IMR-90 (cell line): Measurements from ENCODE around the gene CD3E. TPM values are rescaled to one million over a fixed set of nuclear protein-coding genes. Genes with fewer than 3 reads are reported as not detected.
A peak's percentile ranks its signal among the peaks of the same experiment; 100 is the strongest.

Experiments
- ATAC-seq: fragments of 200-7000 bp; cut with Tn5 transposase; 2 replicates; pipeline ENCODE4 v1.9.1; 2020; ENCODE audit warnings: low read depth, mild to moderate bottlenecking, moderate library complexity
- BruUV-seq: library from RNA; stranded (reverse); fragments of 400-500 nt; replicated peaks from 2 replicates; lab custom pipeline; 2021; lab: Mats Ljungman, UMichigan
- CTCF ChIA-PET: fragments of 300-600 bp; formaldehyde crosslinking; extraction: SDS; loops from one replicate; lab custom pipeline; 2021; ENCODE audit warnings: antibody characterized with exemption; lab: Yijun Ruan, JAX
- POLR2A ChIA-PET: fragments of 300-600 bp; sonication (Branson Sonifier 250); formaldehyde crosslinking; loops from one replicate; lab custom pipeline; 2022; ENCODE audit warnings: antibody characterized with exemption; ENCODE audit not compliant: unreplicated experiment; lab: Charles Lee
- DNase-seq: peaks from one replicate; pipeline ENCODE4 v3.0.0; 2013
- H2AFZ ChIP-seq: replicated peaks from 2 replicates; pipeline ENCODE3; 2013; ENCODE audit warnings: low read length, mild to moderate bottlenecking; ENCODE audit not compliant: poor library complexity
- H2AK5ac ChIP-seq: 2 replicates; pipeline ENCODE4 v1.6.1; 2013; ENCODE audit warnings: low read depth, low read length, inconsistent platforms
- H2AK9ac ChIP-seq: replicated peaks from 2 replicates; pipeline ENCODE3; 2013; ENCODE audit warnings: mild to moderate bottlenecking, low read depth, low read length, moderate library complexity; ENCODE audit not compliant: poor library complexity
- H2BK120ac ChIP-seq: 2 replicates; pipeline ENCODE4 v1.6.1; 2013; ENCODE audit warnings: low read depth, low read length, inconsistent platforms
- H2BK15ac ChIP-seq: 3 replicates; pipeline ENCODE4 v1.6.1; 2013; ENCODE audit warnings: low read depth, low read length, inconsistent platforms
- H2BK20ac ChIP-seq: 2 replicates; pipeline ENCODE4 v1.6.1; 2013; ENCODE audit warnings: low read depth, mild to moderate bottlenecking, inconsistent platforms, low read length, moderate library complexity
- H2BK5ac ChIP-seq: 2 replicates; pipeline ENCODE4 v1.6.1; 2013; ENCODE audit warnings: mild to moderate bottlenecking, low read depth, low read length, inconsistent platforms; ENCODE audit not compliant: poor library complexity, severe bottlenecking
- H3K14ac ChIP-seq: replicated peaks from 2 replicates; pipeline ENCODE4 v1.6.1; 2013; ENCODE audit warnings: low read depth, low read length, inconsistent platforms
- H3K18ac ChIP-seq: 2 replicates; pipeline ENCODE4 v1.6.1; 2013; ENCODE audit warnings: low read depth, low read length, control low read depth
- H3K23ac ChIP-seq: 2 replicates; pipeline ENCODE4 v1.6.1; 2013; ENCODE audit warnings: low read depth, low read length, inconsistent platforms
- H3K27ac ChIP-seq: 2 replicates; pipeline ENCODE4 v1.5.1; 2013; ENCODE audit warnings: mild to moderate bottlenecking, control low read depth, low read length; ENCODE audit not compliant: insufficient read depth
- H3K27me3 ChIP-seq: 2 replicates; pipeline ENCODE4 v1.6.1; 2013; ENCODE audit warnings: low read length; ENCODE audit not compliant: control insufficient read depth, insufficient read depth
- H3K36me3 ChIP-seq: 2 replicates; pipeline ENCODE4 v1.6.1; 2013; ENCODE audit warnings: low read length, mixed read lengths; ENCODE audit not compliant: control insufficient read depth, insufficient read depth
- H3K4ac ChIP-seq: 2 replicates; pipeline ENCODE4 v1.6.1; 2013; ENCODE audit warnings: low read depth, low read length, inconsistent platforms
- H3K4me1 ChIP-seq: 2 replicates; pipeline ENCODE4 v1.6.1; 2013; ENCODE audit warnings: low read length, mixed read lengths; ENCODE audit not compliant: control insufficient read depth, insufficient read depth
- H3K4me2 ChIP-seq: 2 replicates; pipeline ENCODE4 v1.6.1; 2013; ENCODE audit warnings: low read depth, mild to moderate bottlenecking, control low read depth, low read length, moderate library complexity
- H3K4me3 ChIP-seq: 2 replicates; pipeline ENCODE4 v1.5.1; 2013; ENCODE audit warnings: low read depth, mild to moderate bottlenecking, control low read depth, low read length, moderate library complexity; ENCODE audit not compliant: insufficient read depth
- H3K56ac ChIP-seq: 2 replicates; pipeline ENCODE4 v1.6.1; 2013; ENCODE audit warnings: low read length, inconsistent platforms; ENCODE audit not compliant: insufficient read depth; ENCODE audit errors: extremely low read depth
- H3K79me1 ChIP-seq, 2 experiments: 2 replicates each; pipeline ENCODE4 v1.6.1; 2013; ENCODE audit warnings: low read length in 2 of 2, inconsistent platforms in 1 of 2, low read depth in 1 of 2
- H3K9ac ChIP-seq: 2 replicates; pipeline ENCODE4 v1.6.1; 2013; ENCODE audit warnings: low read depth, low read length, control low read depth
- H3K9me1 ChIP-seq: 2 replicates; pipeline ENCODE4 v1.6.1; 2013; ENCODE audit warnings: low read length, inconsistent platforms; ENCODE audit not compliant: insufficient read depth
- H3K9me3 ChIP-seq: 2 replicates; pipeline ENCODE4 v1.6.1; 2013; ENCODE audit warnings: low read length; ENCODE audit not compliant: control insufficient read depth, insufficient read depth
- H4K20me1 ChIP-seq: 2 replicates; pipeline ENCODE4 v1.6.1; 2013; ENCODE audit warnings: low read length, inconsistent platforms; ENCODE audit not compliant: insufficient read depth
- H4K5ac ChIP-seq: 2 replicates; pipeline ENCODE4 v1.6.1; 2013; ENCODE audit warnings: mild to moderate bottlenecking, low read depth, low read length, control low read depth
- H4K8ac ChIP-seq, 2 experiments: 2 replicates each; pipeline ENCODE4 v1.6.1; 2013; ENCODE audit warnings: low read depth in 2 of 2, low read length in 2 of 2, control low read depth in 1 of 2, inconsistent platforms in 1 of 2
- H4K91ac ChIP-seq: 2 replicates; pipeline ENCODE4 v1.6.1; 2013; ENCODE audit warnings: low read depth, low read length, inconsistent platforms; ENCODE audit not compliant: insufficient read depth
- BHLHE40 ChIP-seq: fragments of 150-350 bp; IDR thresholded peaks from 2 replicates; pipeline ENCODE4 v1.6.1; 2016; ENCODE audit warnings: mild to moderate bottlenecking, low read depth, low read length
- CHD1 ChIP-seq: IDR thresholded peaks from 2 replicates; pipeline ENCODE4 v1.6.1; 2012; ENCODE audit warnings: low read depth, low read length, improper control_type of control experiment
- FOS ChIP-seq: fragments of 150-350 bp; IDR thresholded peaks from 2 replicates; pipeline ENCODE4 v1.6.1; 2016; ENCODE audit warnings: low read depth, low read length
- MAFK ChIP-seq: IDR thresholded peaks from 2 replicates; pipeline ENCODE4 v1.6.1; 2012; ENCODE audit warnings: low read depth, low read length, improper control_type of control experiment
- MXI1 ChIP-seq: IDR thresholded peaks from 2 replicates; pipeline ENCODE4 v1.6.1; 2012; ENCODE audit warnings: low read depth, mild to moderate bottlenecking, low read length, moderate library complexity, borderline replicate concordance
- NFE2L2 ChIP-seq: fragments of 150-350 bp; IDR thresholded peaks from 2 replicates; pipeline ENCODE4 v1.6.1; 2016; ENCODE audit warnings: low read depth, mild to moderate bottlenecking, low read length
- RAD21 ChIP-seq: IDR thresholded peaks from 2 replicates; pipeline ENCODE4 v1.6.1; 2012; ENCODE audit warnings: low read length, improper control_type of control experiment
- RFX5 ChIP-seq: IDR thresholded peaks from 2 replicates; pipeline ENCODE4 v1.8.0; 2012; ENCODE audit warnings: low read depth, mild to moderate bottlenecking, low read length, moderate library complexity
- WGBS, 2 experiments: methylation state at CpG; one replicate each; pipeline versions ENCODE4 v1.1.5 to v1.1.7; 2013; ENCODE audit warnings: missing lambda C conversion rate in 2 of 2; ENCODE audit not compliant: insufficient read length in 1 of 2; ENCODE audit errors: extremely low coverage in 2 of 2; 5-methylcytosine and 5-hydroxymethylcytosine counted together
- dilution Hi-C: fragments of 300-500 bp; cut with HindIII; formaldehyde crosslinking; loops from one replicate; pipeline ENCODE4 v1.14.3; 2018; ENCODE audit warnings: low sequenced_read_pairs; ENCODE audit not compliant: unreplicated experiment
- in situ Hi-C: fragments of 300-500 bp; cut with MboI; formaldehyde crosslinking; loops from 3 replicates; pipeline ENCODE4 v1.14.3; 2019; ENCODE audit warnings: low sequenced_read_pairs, inconsistent platforms, mixed read lengths
- intact Hi-C: fragments of 100-400 bp; cut with micrococcal nuclease; formaldehyde crosslinking; loops from 2 replicates; pipeline ENCODE4 v1.10.0; 2022
- polyA plus RNA-seq, 3 experiments: library from polyadenylated mRNA; depleted of rRNA; stranded (reverse); fragments of >200 nt; gene quantifications; 2 replicates each; pipeline ENCODE4 v1.2.3, GENCODE V29; 2012; ENCODE audit warnings: low replicate concordance in 1 of 3
- total RNA-seq: library from RNA; depleted of rRNA; stranded (reverse); fragments of >200 nt; gene quantifications from 2 replicates; pipeline ENCODE4 v1.2.3, GENCODE V29; 2012
- TF ChIP-seq, protein P1 (sequence below): conservative IDR thresholded peaks from 2 replicates; pipeline ENCODE4 v1.5.1; 2012; ENCODE audit warnings: mild to moderate bottlenecking, low read depth, low read length, improper control_type of control experiment

Gene CD3E
- total and polyA plus RNA-seq, 2 of the 4 experiments (the other 2 are of a cell fraction), result not detected

DNA sequence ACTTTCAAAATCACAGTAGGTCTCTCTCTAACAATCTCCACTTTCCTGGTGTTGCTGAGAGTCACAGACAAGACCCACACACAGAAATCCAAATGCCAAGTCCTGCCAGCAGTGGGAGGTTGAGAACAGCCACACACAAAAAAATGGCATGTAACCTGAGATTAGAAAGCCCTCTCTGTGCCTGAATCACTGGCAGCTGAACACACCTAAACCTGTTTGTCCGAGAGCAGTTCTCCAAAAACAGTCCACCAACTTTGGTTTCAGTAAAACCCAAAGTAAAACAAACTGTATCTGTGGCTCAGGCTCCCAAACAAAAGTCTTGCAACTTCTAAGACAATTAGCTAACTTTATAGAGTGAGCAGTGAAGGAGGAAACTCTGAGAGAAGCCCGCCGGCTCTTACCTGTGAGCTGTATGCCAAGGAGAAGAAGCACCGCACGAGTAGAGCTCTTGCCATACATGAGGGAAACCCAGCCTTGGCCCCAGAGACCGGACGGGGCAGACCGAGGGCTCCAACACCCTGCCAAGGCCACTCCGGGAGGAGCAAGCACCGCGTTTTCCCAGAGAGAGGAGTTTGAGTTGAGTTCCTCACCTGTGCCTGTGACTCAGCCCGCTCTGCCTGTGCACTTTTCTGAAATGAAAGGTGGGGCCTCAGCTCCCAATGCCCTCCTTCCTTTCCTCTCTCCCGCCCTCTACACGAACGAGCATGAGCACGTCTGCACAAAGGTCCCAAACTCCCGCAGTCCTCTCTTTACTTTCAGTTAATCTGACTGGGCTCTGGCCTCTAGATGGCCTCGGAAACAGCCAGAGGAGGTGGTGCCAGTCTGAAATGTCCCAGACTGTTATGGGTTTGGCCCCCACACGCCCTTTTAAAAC, 40.6 kb upstream of the CD3E start, which contains the start of gene MPZL2:
Gene MPZL2 (minus strand): TSS at position 603 of the 874 bp plus-strand sequence. CDS start 144 bp downstream, at position 459.
- Histone ChIP-seq H3K27ac (no peak within 1 kb of the TSS), H3K4me1 (no peaks in the 10 kb centered on the region), H4K5ac (no peak within 1 kb of the TSS), H4K20me1 (no peaks in the 10 kb centered on the region), H3K9me1 (no peaks in the 10 kb centered on the region), H3K4me3 (no peak within 1 kb of the TSS), H4K8ac (no peak within 1 kb of the TSS), H3K23ac (no peak within 1 kb of the TSS), H2BK120ac (no peak within 1 kb of the TSS), H3K9me3 (no peaks in the 10 kb centered on the region), H2BK5ac (no peak within 1 kb of the TSS), H3K36me3 (no peaks in the 10 kb centered on the region), H3K9ac (no peak within 1 kb of the TSS), H3K56ac (no peak within 1 kb of the TSS), H3K14ac (no peak within 1 kb of the TSS), H3K18ac (no peak within 1 kb of the TSS), H2AK9ac (no peak within 1 kb of the TSS), H3K4me2 (no peak within 1 kb of the TSS), H3K4ac (no peak within 1 kb of the TSS), H2BK20ac (no peak within 1 kb of the TSS), H3K79me1 (no peaks in the 10 kb centered on the region), H2AFZ (no peak within 1 kb of the TSS), H2AK5ac (no peak within 1 kb of the TSS), H2BK15ac (no peak within 1 kb of the TSS), H4K91ac (no peak within 1 kb of the TSS), H3K27me3 (peaks cover 23% of the 10 kb centered on the region)
- DNase-seq (no peak), ATAC-seq (peak; percentile 35)
- dilution Hi-C loops, result no loop called here
- in situ Hi-C loops, result no loop called here
- TF ChIP-seq FOS (no peak), NFE2L2 (no peak), RFX5 (no peak), BHLHE40 (no peak), CHD1 (no peak), RAD21 (no peak), MXI1 (no peak), MAFK (no peak)
- TF ChIP-seq, protein P1, sequence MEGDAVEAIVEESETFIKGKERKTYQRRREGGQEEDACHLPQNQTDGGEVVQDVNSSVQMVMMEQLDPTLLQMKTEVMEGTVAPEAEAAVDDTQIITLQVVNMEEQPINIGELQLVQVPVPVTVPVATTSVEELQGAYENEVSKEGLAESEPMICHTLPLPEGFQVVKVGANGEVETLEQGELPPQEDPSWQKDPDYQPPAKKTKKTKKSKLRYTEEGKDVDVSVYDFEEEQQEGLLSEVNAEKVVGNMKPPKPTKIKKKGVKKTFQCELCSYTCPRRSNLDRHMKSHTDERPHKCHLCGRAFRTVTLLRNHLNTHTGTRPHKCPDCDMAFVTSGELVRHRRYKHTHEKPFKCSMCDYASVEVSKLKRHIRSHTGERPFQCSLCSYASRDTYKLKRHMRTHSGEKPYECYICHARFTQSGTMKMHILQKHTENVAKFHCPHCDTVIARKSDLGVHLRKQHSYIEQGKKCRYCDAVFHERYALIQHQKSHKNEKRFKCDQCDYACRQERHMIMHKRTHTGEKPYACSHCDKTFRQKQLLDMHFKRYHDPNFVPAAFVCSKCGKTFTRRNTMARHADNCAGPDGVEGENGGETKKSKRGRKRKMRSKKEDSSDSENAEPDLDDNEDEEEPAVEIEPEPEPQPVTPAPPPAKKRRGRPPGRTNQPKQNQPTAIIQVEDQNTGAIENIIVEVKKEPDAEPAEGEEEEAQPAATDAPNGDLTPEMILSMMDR, result no peak
- ChIA-PET POLR2A (no interaction called here), CTCF (no interaction called here)
- BruUV-seq, result no TSS peak
- intact Hi-C loops, result no loop called here
- WGBS, 2 experiments, result 4% methylated on average over 5 of the region's 19 CpGs; no CpG with 5 or more reads in 1 of the 2 experiments
